22Rv1 (cell line): ENCODE data around the gene INPP1.

Experiments used
- H3K27ac ChIP-seq: fragments of 450-650 bp; 2 replicates; pipeline ENCODE4 v1.5.1; 2017
- CTCF ChIP-seq: fragments of 450-650 bp; IDR thresholded peaks from 2 replicates; pipeline ENCODE4 v1.5.1; 2017; ENCODE audit warnings: mild to moderate bottlenecking
- ZFX ChIP-seq: fragments of 450-650 bp; IDR thresholded peaks from 2 replicates; pipeline ENCODE4 v1.6.1; 2017; ENCODE audit warnings: antibody characterized with exemption, borderline replicate concordance

INPP1 gene

GRCh38 chr2:190365499-190366204 lies 22.3 kb downstream of the INPP1 start:
- TF ChIP-seq ZFX, result no peak
- TF ChIP-seq CTCF, result no peak

GRCh38 chr2:190366248-190366753 lies 22.9 kb downstream of the INPP1 start:
- H3K27ac ChIP-seq, result no peak overlapping the region
- TF ChIP-seq CTCF (no peak), ZFX (no peak)

More at GRCh38 chr2:190365499-190366204, 22.3 kb downstream of the INPP1 start:
- no peak overlapping the region for H3K27ac ChIP-seq

GRCh38 chr2:190367091-190367490 lies 23.7 kb downstream of the INPP1 start:
- TF ChIP-seq CTCF, result no peak
- no peak for TF ChIP-seq ZFX
- H3K27ac ChIP-seq, result no peak overlapping the region

GRCh38 chr2:190369635-190370034 lies 26.2 kb downstream of the INPP1 start:
- TF ChIP-seq ZFX (no peak), CTCF (no peak)
- H3K27ac ChIP-seq, result no peak overlapping the region

- H3K27ac ChIP-seq, result peak overlapping the region; percentile 29; the same call in 1 of the 2 replicates
- TF ChIP-seq ZFX, result no peak
- no peak for TF ChIP-seq CTCF
Measured at GRCh38 chr2:190376083-190376482, 32.7 kb downstream of the INPP1 start.

GRCh38 chr2:190376591-190377245 lies 33.3 kb downstream of the INPP1 start:
- peak overlapping the region; percentile 29; the same call in 1 of the 2 replicates for H3K27ac ChIP-seq
- TF ChIP-seq ZFX (no peak), CTCF (no peak)

GRCh38 chr2:190378880-190379237 lies 35.5 kb downstream of the INPP1 start:
- no peak for TF ChIP-seq CTCF
- TF ChIP-seq ZFX, result no peak
- H3K27ac ChIP-seq, result no peak overlapping the region
